HCT116 (cell line): Measurements from ENCODE around the gene CXorf38.

ENCODE experiments used
- ATF3 ChIP-seq: IDR thresholded peaks from 2 replicates; pipeline ENCODE4 v1.6.1; 2012
- CEBPB ChIP-seq: IDR thresholded peaks from 2 replicates; pipeline ENCODE4 v1.6.1; 2012; ENCODE audit warnings: low read depth
- CTCF ChIP-seq, 3 experiments: fragments of 200-600 bp in 1 of 3; sonication (generic) in 1 of 3; IDR thresholded peaks in 2 of 3; conservative IDR thresholded peaks in 1 of 3; 2 replicates each; pipeline ENCODE4 v1.5.1; 2012 to 2017; ENCODE audit warnings: low read depth in 2 of 3, low read length in 2 of 3, antibody characterized with exemption in 1 of 3, borderline replicate concordance in 1 of 3, control low read depth in 1 of 3, mild to moderate bottlenecking in 1 of 3, mixed read lengths in 1 of 3, mixed run types in 1 of 3, moderate library complexity in 1 of 3; ENCODE audit not compliant: insufficient read depth in 1 of 3
- EZH2 ChIP-seq: fragments of 200-600 bp; sonication (generic); IDR thresholded peaks from 2 replicates; pipeline ENCODE4 v1.6.1; 2017; ENCODE audit warnings: antibody characterized with exemption, mixed run types
- MAX ChIP-seq: IDR thresholded peaks from 2 replicates; pipeline ENCODE4 v1.6.1; 2012
- POLR2A ChIP-seq: IDR thresholded peaks from 2 replicates; pipeline ENCODE4 v1.7.0; 2011; ENCODE audit warnings: borderline replicate concordance; ENCODE audit not compliant: insufficient read depth, insufficient read length; ENCODE audit errors: extremely low read depth
- POLR2AphosphoS5 ChIP-seq: IDR thresholded peaks from 2 replicates; pipeline ENCODE4 v1.6.1; 2011; ENCODE audit warnings: mild to moderate bottlenecking, low read depth, low read length, moderate library complexity
- RAD21 ChIP-seq: IDR thresholded peaks from 2 replicates; pipeline ENCODE4 v1.6.1; 2012; ENCODE audit warnings: low read depth, mild to moderate bottlenecking
- REST ChIP-seq: IDR thresholded peaks from 2 replicates; pipeline ENCODE4 v1.6.1; 2012; ENCODE audit warnings: low read depth
- SIN3A ChIP-seq: IDR thresholded peaks from 2 replicates; pipeline ENCODE4 v1.6.1; 2012; ENCODE audit warnings: low read depth
- SP1 ChIP-seq: IDR thresholded peaks from 2 replicates; pipeline ENCODE4 v1.6.1; 2012; ENCODE audit warnings: low read depth
- YY1 ChIP-seq: IDR thresholded peaks from 2 replicates; pipeline ENCODE4 v1.6.1; 2011; ENCODE audit warnings: low read length, low read depth, moderate library complexity, mild to moderate bottlenecking; ENCODE audit not compliant: insufficient replicate concordance; ENCODE audit errors: extremely low read depth
- ZNF274 ChIP-seq: fragments of 200-500 bp; sonication (Bioruptor generic); IDR thresholded peaks from 2 replicates; pipeline ENCODE4 v1.6.1; 2014; ENCODE audit warnings: mild to moderate bottlenecking, low read depth, low read length, inconsistent platforms

- TF ChIP-seq CTCF (IDR thresholded peaks at IDR 0.05 in 2 of 3, conservative IDR thresholded peaks at IDR 0.05 in 1 of 3; ENCODE audit: borderline replicate concordance in 1 of 3, insufficient read depth in 1 of 3, low read depth in 2 of 3, low read length in 2 of 3) (no peak), EZH2 (no peak), POLR2A (no peak), YY1 (no peak), POLR2AphosphoS5 (no peak), CEBPB (no peak), SIN3A (no peak), MAX (no peak), ZNF274 (no peak), ATF3 (no peak), SP1 (no peak), RAD21 (no peak), REST (no peak)
Observed at GRCh38 chrX:40607381-40607780, 40.0 kb downstream of the CXorf38 start.
